ENCODE measurements around the gene NDFIP1.

GRCh38 chr5:142110988-142111687 lies 2.6 kb downstream of the NDFIP1 start:
- TF ChIP-seq CTCF (IDR thresholded peaks at IDR 0.05): no peak
- TF ChIP-seq NR2C2 (CRISPR knock-in tag; IDR thresholded peaks at IDR 0.05): no peak
- no peak for TF ChIP-seq E2F1 (CRISPR knock-in tag; IDR thresholded peaks at IDR 0.05)
- TF ChIP-seq CREM (CRISPR knock-in tag; IDR thresholded peaks at IDR 0.05): no peak
- TF ChIP-seq JUN (CRISPR knock-in tag; IDR thresholded peaks at IDR 0.05): no peak
- no peak for TF ChIP-seq AFF4 (CRISPR knock-in tag; IDR thresholded peaks at IDR 0.05; ENCODE audit: borderline replicate concordance)
- TF ChIP-seq USF2 (CRISPR knock-in tag; IDR thresholded peaks at IDR 0.05): no peak
- TF ChIP-seq GRHL2 (CRISPR knock-in tag; IDR thresholded peaks at IDR 0.05; ENCODE audit: insufficient replicate concordance, severe bottlenecking): no peak
